Lower lobe of right lung (tissue), 2 donors: ENCODE measurements around the gene ARHGAP28. TPM values are rescaled to one million over a fixed set of nuclear protein-coding genes. Genes with fewer than 3 reads are reported as not detected.

Experiments
- ATAC-seq, 2 donors: fragments of 200-7000 bp; cut with Tn5 transposase; one replicate each; pipeline ENCODE4 v1.9.1; 2020 to 2022; ENCODE audit warnings: mild to moderate bottlenecking in 2 of 2, moderate library complexity in 2 of 2
- DNase-seq: peaks from one replicate; pipeline ENCODE4 v3.0.0-alpha.2; 2020
- H3K27ac ChIP-seq: fragments of 200-600 bp; one replicate; pipeline ENCODE4 v1.8.0; 2022
- H3K27me3 ChIP-seq: fragments of 200-600 bp; one replicate; pipeline ENCODE4 v1.8.0; 2022; ENCODE audit warnings: low read depth
- H3K36me3 ChIP-seq: fragments of 200-600 bp; one replicate; pipeline ENCODE4 v1.8.0; 2022; ENCODE audit warnings: mild to moderate bottlenecking
- H3K4me1 ChIP-seq: fragments of 200-600 bp; one replicate; pipeline ENCODE4 v1.8.0; 2022
- H3K4me3 ChIP-seq: fragments of 200-600 bp; one replicate; pipeline ENCODE4 v1.8.0; 2022; ENCODE audit warnings: mild to moderate bottlenecking
- H3K9me3 ChIP-seq: fragments of 200-600 bp; one replicate; pipeline ENCODE4 v1.8.0; 2022
- CTCF ChIP-seq: fragments of 200-600 bp; IDR thresholded peaks from one replicate; pipeline ENCODE4 v1.8.0; 2022; ENCODE audit warnings: antibody characterized with exemption, mild to moderate bottlenecking
- intact Hi-C: fragments of 100-400 bp; cut with DNase I; formaldehyde crosslinking; loops from one replicate; pipeline ENCODE4 v1.11.0; 2022
- long read RNA-seq: library from polyadenylated mRNA; unstranded; transcript quantifications from one replicate; pipeline ENCODE4 v2.0.0, GENCODE V29; 2021
- total RNA-seq: library from RNA; stranded (reverse); fragmentation: NEBNext Ultra II Directional; extraction: Animal tissue kit (Norgen Biotek cat#: 25700); gene quantifications from one replicate; pipeline ENCODE4 v1.2.1, GENCODE V29; 2021
- donor health status: DM: no; HTN: yes; CAD: no; lungs with severe emphysema.

Gene ARHGAP28
- 13.1 TPM for total RNA-seq
- long read RNA-seq, partial matches to known transcripts = 0 of 5 reads
- long read RNA-seq, other reads (novel, unspliced or antisense) = 4 of 5 reads

GRCh38 chr18:6729247-6730091, at the start of gene ARHGAP28:
ARHGAP28 (plus strand) TSS chr18:6729716; CDS start chr18:6729822, 106 bp downstream.
- H3K4me1 ChIP-seq = no peaks in the 10 kb centered on the region
- peak within 1 kb of the TSS; percentile 74 for H3K27ac ChIP-seq
- intact Hi-C loops = no loop called here
- no peaks in the 10 kb centered on the region for H3K36me3 ChIP-seq
- no peaks in the 10 kb centered on the region for H3K27me3 ChIP-seq
- H3K9me3 ChIP-seq = no peaks in the 10 kb centered on the region
- DNase-seq = peak; percentile 87
- H3K4me3 ChIP-seq = peak within 1 kb of the TSS; percentile 60
- TF ChIP-seq CTCF = no peak
- peak; percentile 96 to 97 for ATAC-seq

DNA sequence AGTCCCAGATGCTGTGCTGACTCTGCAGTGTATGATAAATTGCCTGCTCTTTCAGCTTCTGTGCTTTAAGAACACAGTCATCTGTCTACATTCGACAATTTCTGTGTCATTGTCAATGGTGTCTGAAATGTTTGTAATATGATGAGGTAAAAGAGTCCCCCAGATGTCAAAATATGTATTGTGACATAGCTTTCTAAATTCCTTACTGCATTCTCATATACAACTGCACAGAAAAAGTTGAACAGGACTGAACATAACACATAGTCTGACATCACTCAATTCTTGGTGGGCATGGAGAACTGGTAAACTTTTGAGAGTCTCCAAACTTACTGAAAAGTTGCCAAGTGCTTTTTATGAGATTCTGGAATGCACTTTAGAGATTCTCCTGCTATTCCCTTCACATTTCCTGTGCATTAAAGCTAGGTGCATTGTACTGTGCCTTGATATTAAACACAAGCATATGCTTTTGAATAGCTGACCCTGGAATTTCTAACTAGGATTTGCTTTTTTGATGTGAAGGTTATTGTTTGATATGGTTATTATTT, 48.1 kb upstream of the ARHGAP28 start:
- no peaks in the 10 kb centered on the region for H3K36me3 ChIP-seq
- H3K27ac ChIP-seq = no peak overlapping the region
- DNase-seq (no peak), ATAC-seq (no peak)
- H3K4me1 ChIP-seq = no peaks in the 10 kb centered on the region
- intact Hi-C loops = no loop called here
- H3K4me3 ChIP-seq = no peak overlapping the region
- TF ChIP-seq CTCF = no peak
- no peaks in the 10 kb centered on the region for H3K9me3 ChIP-seq
- H3K27me3 ChIP-seq = no peaks in the 10 kb centered on the region

- H3K4me1 ChIP-seq = no peaks in the 10 kb centered on the region
- H3K9me3 ChIP-seq = no peaks in the 10 kb centered on the region
- peak overlapping the region; percentile 22 for H3K4me3 ChIP-seq
- no peaks in the 10 kb centered on the region for H3K27me3 ChIP-seq
- ATAC-seq = peak; percentile 59 to 85
- TF ChIP-seq CTCF = no peak
- DNase-seq = no peak
- no peak overlapping the region for H3K27ac ChIP-seq
- intact Hi-C loops = no loop called here
- H3K36me3 ChIP-seq = no peaks in the 10 kb centered on the region
These were observed 46.9 kb upstream of the ARHGAP28 start for GRCh38 chr18:6682437-6683111.

GRCh38 chr18:6683112-6683876, 46.2 kb upstream of the ARHGAP28 start:
- H3K27me3 ChIP-seq = no peaks in the 10 kb centered on the region
- DNase-seq (no peak), ATAC-seq (peak; percentile 85 to 96)
- intact Hi-C loops = no loop called here
- H3K27ac ChIP-seq = no peak overlapping the region
- H3K36me3 ChIP-seq = no peaks in the 10 kb centered on the region
- H3K9me3 ChIP-seq = no peaks in the 10 kb centered on the region
- H3K4me3 ChIP-seq = peak overlapping the region; percentile 22
- H3K4me1 ChIP-seq = no peaks in the 10 kb centered on the region
- TF ChIP-seq CTCF = no peak

DNA sequence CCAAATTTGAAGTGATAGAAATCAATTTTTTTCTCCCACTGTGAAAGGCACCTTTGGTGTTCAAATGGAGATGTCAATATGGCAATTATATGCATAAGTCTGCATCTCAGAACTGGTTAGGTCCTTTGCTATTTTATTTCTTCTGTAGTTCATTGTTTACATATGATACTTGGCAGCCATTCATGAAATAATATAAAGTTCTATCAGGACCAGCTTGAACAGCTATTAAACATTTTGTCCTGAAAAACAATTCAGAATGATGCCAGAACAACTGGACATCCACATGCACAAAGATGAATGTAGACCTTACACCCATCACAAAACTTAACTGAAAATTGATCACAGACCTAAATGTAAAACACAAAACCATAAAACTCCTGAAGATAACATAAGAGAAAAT, 41.8 kb upstream of the ARHGAP28 start:
- DNase-seq = no peak
- ATAC-seq = no peak
- Histone ChIP-seq H3K36me3 (no peaks in the 10 kb centered on the region), H3K9me3 (no peaks in the 10 kb centered on the region), H3K4me3 (no peak overlapping the region), H3K27me3 (no peaks in the 10 kb centered on the region), H3K27ac (no peak overlapping the region), H3K4me1 (no peaks in the 10 kb centered on the region)
- intact Hi-C loops = no loop called here
- no peak for TF ChIP-seq CTCF
